Activated naive CD8-positive, alpha-beta T cell treated with anti-CD3 and anti-CD28 coated beads, Interleukin-2, amount 50 U/mL, for 24 hours (primary cell): ENCODE measurements around the gene TREM2.
"Not testable (repeated sequence)": the region's sequence is repeated elsewhere in the genome, so short reads cannot be mapped to it uniquely, and the experiment has no call there.

ENCODE experiments used
- ATAC-seq: fragments of 150-1000 bp; cut with Tn5 transposase; one replicate; pipeline ENCODE4 v1.10.0; 2021
- DNase-seq: peaks from one replicate; pipeline ENCODE4 v3.0.0; 2021
- H3K27ac Mint-ChIP-seq: one replicate; pipeline ENCODE4 v1.8.0; 2021; ENCODE audit warnings: mild to moderate bottlenecking, mixed read lengths
- H3K27me3 Mint-ChIP-seq: one replicate; pipeline ENCODE4 v1.8.0; 2021; ENCODE audit warnings: mixed read lengths
- H3K36me3 Mint-ChIP-seq: one replicate; pipeline ENCODE4 v1.8.0; 2021; ENCODE audit warnings: low read depth, mixed read lengths
- H3K4me1 Mint-ChIP-seq: one replicate; pipeline ENCODE4 v1.8.0; 2021; ENCODE audit warnings: mixed read lengths
- H3K4me3 Mint-ChIP-seq: one replicate; pipeline ENCODE4 v1.8.0; 2021; ENCODE audit warnings: mild to moderate bottlenecking, moderate library complexity, mixed read lengths
- H3K9me3 Mint-ChIP-seq: one replicate; pipeline ENCODE4 v1.8.0; 2021; ENCODE audit warnings: mixed read lengths

TREM2 gene

DNA sequence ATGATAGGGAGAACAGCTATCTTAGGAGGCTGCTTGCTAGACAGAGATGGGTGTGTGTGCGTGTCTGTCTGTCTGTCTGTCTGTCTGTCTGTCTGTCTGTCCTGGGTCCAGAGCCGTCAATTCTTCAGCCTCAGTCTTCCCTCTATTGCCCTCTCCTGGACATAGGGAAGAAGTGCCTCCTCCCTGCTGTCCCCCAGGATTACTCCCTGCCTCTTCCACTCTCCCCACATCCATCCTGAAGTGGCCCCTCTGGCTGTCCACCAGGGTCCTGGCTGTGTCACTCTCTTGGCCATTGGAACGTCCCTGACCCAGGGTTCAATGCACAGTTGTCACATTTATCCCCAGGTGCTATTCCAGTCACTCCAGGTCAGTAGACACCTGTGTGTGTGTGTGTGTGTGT, 27.9 kb upstream of the TREM2 start:
- no peak for DNase-seq

DNA sequence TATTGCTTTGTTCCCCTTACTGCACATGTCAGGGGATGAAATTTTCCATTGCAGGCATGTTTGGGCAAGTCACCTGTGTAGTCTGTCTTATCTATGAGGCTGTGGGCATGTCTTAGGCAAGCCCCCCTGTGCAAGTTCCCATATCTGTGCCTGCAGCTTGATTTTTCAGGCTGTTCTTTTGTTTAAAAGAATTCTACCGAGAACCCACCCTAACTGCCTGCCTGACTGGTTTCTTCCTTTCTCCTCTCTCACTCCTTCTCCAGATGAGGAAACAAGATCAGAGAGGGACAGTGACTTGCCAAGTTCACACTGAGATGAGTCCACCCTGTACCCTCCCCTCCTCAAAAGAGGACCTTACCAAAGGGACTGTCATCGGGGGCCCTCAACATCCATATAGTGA, 27.1 kb upstream of the TREM2 start:
- Mint-ChIP-seq H3K27me3 (no peaks in the 10 kb centered on the region), H3K4me3 (no peak overlapping the region), H3K36me3 (peaks cover 2% of the 10 kb centered on the region), H3K4me1 (peaks cover 17% of the 10 kb centered on the region), H3K27ac (no peak overlapping the region), H3K9me3 (no peaks in the 10 kb centered on the region)
- ATAC-seq = no peak
- DNase-seq = no peak

More for the DNA sequence above, 27.9 kb upstream of the TREM2 start:
- peaks cover 18% of the 10 kb centered on the region for H3K4me1 Mint-ChIP-seq
- no peaks in the 10 kb centered on the region for H3K9me3 Mint-ChIP-seq
- ATAC-seq = no peak
- H3K4me3 Mint-ChIP-seq = no peak overlapping the region
- H3K27ac Mint-ChIP-seq = no peak overlapping the region
- H3K27me3 Mint-ChIP-seq = no peaks in the 10 kb centered on the region
- H3K36me3 Mint-ChIP-seq = peaks cover 3% of the 10 kb centered on the region

DNA sequence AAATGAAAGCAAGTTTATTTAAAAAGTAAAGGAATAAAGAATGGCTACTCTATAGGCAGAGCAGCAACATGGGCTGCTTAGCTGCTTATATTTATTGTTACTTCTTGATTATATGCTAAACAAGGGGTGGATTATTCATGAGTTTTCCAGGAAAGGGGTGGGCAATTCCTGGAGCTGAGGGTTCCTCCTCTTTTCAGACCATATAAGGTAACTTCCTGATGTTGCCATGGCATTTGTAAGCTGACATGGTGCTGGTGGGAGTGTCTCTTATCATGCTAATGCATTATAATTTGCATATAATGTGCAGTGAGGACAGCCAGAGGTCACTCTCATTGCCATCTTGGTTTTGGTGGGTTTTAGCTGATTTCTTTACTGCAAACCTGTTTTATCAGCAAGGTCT, 26.1 kb upstream of the TREM2 start:
- not testable (repeated sequence) for H3K4me3 Mint-ChIP-seq, H3K9me3 Mint-ChIP-seq, H3K27ac Mint-ChIP-seq, DNase-seq, H3K36me3 Mint-ChIP-seq, ATAC-seq, H3K27me3 Mint-ChIP-seq
- H3K4me1 Mint-ChIP-seq = peaks cover 14% of the 10 kb centered on the region

DNA sequence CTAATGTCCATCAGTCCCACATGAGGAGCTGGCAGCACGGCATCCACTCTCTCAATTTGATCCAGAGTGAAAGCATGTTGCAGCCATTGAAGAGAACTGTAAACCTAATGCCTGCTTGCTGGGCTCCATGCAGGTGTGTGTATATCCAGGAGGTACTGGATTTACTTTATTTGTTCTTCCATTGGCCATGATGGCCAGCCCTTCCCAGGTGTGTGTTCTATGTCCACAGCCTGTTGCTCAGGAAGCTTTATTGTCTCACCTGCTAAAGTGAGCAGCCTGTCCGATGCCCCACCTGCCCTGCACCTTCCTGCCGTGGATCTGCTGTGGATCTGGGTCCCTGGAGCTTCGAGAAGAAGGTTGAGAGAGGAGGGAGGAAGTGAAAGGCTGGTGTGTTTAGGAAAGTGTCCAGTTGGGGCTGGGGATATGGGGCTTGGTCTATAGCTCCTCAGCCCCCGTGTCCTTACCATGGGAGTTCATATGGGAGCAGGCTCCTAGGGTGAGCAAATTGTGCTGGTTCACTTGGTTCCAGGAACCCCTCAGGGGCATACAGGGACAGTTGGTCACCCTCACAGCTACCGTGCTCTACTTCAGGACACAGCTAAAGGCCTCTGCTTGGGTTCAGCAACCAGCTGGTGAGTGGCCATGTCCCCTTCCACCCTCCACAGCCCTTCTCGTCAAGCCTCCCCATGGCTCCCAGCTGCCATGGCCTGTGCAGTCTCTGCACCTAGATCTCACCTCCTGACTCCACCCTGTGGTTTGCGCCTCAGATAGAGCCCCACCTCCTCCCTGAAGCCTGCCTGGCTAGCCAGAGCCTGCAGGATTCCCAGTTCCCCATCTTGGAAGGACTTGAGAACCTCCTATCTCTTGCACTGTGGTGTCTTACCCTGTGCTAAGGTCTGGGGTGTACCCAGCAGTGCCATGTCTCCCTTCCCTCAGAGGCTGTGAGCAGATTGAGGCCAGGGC, 25.3 kb upstream of the TREM2 start:
- Mint-ChIP-seq H3K9me3 (no peaks in the 10 kb centered on the region), H3K4me1 (peaks cover 12% of the 10 kb centered on the region), H3K36me3 (no peaks in the 10 kb centered on the region), H3K27me3 (no peaks in the 10 kb centered on the region), H3K4me3 (no peak overlapping the region), H3K27ac (no peak overlapping the region)
- DNase-seq (no peak), ATAC-seq (no peak)

DNA sequence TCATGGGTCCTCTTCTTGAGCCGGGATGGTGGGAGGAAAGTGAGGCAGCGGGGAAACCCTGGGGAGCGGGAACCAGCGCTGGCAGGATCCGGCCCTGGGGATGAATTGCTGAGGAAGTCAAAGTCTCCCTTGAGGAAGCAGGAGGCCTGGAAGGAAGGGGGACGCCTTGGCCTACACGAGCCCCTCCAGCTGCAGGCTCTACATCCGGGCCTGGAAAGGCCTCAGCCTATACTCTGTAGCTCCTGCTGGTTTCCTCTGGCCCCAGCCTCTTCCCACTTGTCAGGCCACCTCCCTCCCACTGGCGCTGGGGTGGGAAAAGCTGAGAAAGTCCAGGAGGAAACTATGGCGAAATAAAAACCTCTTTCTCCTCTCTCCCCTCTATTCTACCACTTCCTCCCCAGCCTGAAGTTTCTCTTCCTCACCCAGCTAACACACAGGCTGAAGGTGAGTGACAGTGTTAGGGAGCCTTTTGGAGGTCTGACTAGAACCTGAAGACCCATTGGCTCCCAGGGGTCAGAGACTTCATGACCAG, 23.2 kb upstream of the TREM2 start:
- H3K4me3 Mint-ChIP-seq = no peak overlapping the region
- no peaks in the 10 kb centered on the region for H3K27me3 Mint-ChIP-seq
- ATAC-seq (no peak), DNase-seq (no peak)
- peaks cover 26% of the 10 kb centered on the region for H3K4me1 Mint-ChIP-seq
- no peaks in the 10 kb centered on the region for H3K9me3 Mint-ChIP-seq
- H3K27ac Mint-ChIP-seq = no peak overlapping the region
- H3K36me3 Mint-ChIP-seq = no peaks in the 10 kb centered on the region

DNA sequence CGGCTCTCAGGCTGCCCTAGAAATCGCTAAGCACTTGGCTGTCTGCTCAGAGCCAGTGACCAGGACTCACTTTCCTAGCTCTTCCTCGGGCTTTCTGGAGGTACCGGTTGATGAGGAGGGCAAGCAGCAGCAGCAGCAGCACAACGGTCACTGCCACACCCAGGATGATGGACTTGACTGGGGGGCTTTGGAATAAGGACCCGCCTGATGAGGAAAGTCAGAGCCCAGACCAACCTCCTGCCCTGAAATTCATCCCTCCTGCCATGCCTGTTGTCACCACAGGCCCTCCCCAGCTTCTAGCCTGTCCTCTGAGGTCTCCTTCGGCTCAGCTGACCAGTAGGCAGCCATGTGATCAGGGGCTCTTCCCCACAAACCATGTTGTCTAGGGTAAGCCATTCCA, 21.8 kb upstream of the TREM2 start:
- Mint-ChIP-seq H3K36me3 (no peaks in the 10 kb centered on the region), H3K27ac (no peak overlapping the region), H3K4me3 (no peak overlapping the region), H3K27me3 (no peaks in the 10 kb centered on the region), H3K4me1 (peaks cover 26% of the 10 kb centered on the region), H3K9me3 (no peaks in the 10 kb centered on the region)
- ATAC-seq (no peak), DNase-seq (no peak)

DNA sequence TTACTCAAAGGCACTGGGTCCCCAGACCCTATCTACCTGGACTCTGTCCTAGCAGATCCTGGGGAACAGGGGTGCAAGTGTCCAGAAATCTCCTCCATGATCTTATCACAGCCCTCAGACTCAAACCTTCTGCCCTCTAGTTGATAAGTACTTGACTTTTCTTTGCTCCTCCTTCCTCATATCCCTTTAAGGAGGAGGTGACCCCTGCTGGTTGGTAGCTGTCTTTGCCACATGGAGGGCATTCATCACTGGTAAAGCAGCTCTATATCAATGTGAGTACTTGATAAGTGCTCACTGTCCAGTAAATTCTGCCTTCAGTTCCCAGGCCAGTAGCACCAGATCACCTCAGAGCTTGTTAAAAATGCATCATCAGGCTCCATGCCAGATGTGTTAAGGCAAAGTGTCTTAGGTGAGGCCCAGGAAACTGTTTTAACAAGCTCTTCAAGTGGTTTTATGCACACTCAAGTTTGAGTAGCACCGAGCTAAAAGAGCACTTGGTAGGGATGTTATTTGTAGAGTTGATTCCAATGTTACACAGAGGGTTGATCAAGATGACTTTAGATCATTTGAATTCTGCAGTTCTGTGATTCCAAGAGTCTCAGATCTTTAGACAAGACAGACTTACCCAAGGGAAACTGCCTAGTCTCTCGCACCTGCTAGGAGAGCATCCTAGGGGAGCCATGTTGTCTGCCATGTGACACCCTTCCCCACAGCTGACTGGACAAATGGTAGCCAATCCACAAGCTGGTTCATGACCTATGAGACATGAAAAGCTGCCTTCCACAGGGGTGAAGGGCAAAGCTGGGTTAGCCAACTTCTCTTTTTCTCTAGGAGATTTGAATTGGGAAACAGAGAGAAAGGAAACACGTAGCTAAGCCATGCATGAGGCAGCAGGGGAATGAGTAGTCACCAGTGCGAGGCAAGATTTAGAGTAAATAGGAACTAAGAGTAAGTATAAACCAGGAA, 19.4 kb upstream of the TREM2 start:
- H3K4me1 Mint-ChIP-seq = peaks cover 21% of the 10 kb centered on the region
- no peaks in the 10 kb centered on the region for H3K36me3 Mint-ChIP-seq
- ATAC-seq = peak; percentile 88
- no peaks in the 10 kb centered on the region for H3K9me3 Mint-ChIP-seq
- no peak overlapping the region for H3K4me3 Mint-ChIP-seq
- no peak overlapping the region for H3K27ac Mint-ChIP-seq
- peak; percentile 19 for DNase-seq
- no peaks in the 10 kb centered on the region for H3K27me3 Mint-ChIP-seq

DNA sequence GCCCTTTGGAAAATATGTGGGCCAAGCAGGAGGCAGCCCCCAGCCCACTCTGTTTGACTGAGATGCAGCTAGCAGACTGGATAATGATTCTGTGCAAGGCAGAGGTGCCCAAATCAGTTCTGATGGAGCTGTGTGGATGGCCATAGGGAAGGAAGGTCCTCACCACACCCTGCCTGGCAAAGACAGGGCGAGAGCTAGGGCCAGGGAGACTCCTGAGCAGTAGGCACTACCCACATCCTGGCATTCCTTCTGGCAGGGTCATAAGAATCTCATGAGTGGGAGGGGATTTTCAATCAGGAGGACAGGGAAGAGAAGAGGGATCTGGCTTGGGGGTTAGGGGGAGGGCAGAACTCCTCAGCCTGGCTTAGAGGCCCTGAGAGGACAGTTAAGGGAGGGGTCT, 18.6 kb upstream of the TREM2 start:
- Mint-ChIP-seq H3K4me3 (no peak overlapping the region), H3K9me3 (no peaks in the 10 kb centered on the region), H3K4me1 (peaks cover 21% of the 10 kb centered on the region), H3K36me3 (no peaks in the 10 kb centered on the region), H3K27ac (no peak overlapping the region), H3K27me3 (no peaks in the 10 kb centered on the region)
- DNase-seq (no peak), ATAC-seq (no peak)

DNA sequence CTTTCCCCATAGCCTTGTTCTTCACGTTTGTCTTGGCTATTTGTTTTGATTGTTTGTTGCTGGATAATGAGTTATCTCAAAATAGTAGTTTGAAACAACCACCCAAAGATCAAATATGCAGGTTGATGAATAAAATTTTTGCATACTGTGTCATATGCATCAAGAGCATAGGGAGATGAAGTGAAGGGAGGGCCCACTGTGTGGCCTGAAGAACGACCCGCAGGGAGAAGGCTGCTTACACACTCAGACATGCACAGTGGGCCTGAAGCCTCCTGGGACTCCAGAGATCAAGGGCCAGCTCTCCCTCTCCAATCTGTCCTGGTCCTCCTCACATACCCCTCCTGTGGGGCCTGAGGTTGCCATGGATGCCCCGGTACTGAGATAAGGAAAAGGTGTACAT, 16.2 kb upstream of the TREM2 start:
- DNase-seq = no peak
- peaks cover 16% of the 10 kb centered on the region for H3K4me1 Mint-ChIP-seq
- no peaks in the 10 kb centered on the region for H3K27me3 Mint-ChIP-seq
- no peaks in the 10 kb centered on the region for H3K9me3 Mint-ChIP-seq
- H3K36me3 Mint-ChIP-seq = no peaks in the 10 kb centered on the region
- ATAC-seq = no peak
- no peak overlapping the region for H3K4me3 Mint-ChIP-seq
- H3K27ac Mint-ChIP-seq = no peak overlapping the region

DNA sequence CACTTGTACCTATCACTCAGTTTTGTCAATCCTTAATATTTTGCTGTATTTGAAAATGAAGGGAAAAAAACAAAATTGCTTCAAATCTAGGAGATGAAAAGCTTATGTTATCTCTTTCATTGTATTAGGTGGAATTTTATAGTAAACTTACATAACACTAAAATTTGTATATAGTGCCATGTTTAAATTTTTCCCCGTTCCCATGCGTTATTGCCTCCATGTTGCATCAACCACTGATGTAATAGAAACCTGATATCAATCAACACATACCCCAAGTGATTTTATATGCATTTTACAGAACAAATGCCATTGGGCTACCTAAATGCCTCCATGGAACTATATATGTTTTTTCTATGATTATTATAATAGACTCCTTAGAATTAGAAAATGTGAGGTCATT, 14.8 kb upstream of the TREM2 start:
- Mint-ChIP-seq H3K27ac (no peak overlapping the region), H3K9me3 (no peaks in the 10 kb centered on the region), H3K36me3 (no peaks in the 10 kb centered on the region), H3K4me3 (no peak overlapping the region), H3K4me1 (peaks cover 10% of the 10 kb centered on the region), H3K27me3 (no peaks in the 10 kb centered on the region)
- DNase-seq (no peak), ATAC-seq (no peak)

DNA sequence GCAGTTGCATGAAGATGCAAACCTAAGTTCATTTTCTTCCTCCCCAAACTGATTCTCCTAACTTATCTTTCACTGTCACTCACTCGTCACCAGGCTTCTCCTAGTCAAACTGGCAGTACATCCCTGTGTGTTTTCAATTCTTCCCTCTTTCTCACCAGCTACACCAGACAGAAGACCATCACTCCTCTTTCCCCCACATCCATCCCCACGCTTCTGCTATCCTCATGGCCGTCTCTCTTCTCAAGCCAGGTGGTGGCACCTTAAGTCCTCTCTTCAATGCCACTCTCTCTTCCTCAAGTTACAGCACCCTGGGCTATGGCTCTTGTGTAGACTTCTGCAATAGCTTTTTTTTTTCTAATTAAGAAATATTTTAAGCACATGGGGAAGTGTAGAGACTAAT, 14.4 kb upstream of the TREM2 start:
- Mint-ChIP-seq H3K27me3 (no peaks in the 10 kb centered on the region), H3K27ac (no peak overlapping the region), H3K36me3 (no peaks in the 10 kb centered on the region), H3K9me3 (no peaks in the 10 kb centered on the region), H3K4me1 (peaks cover 6% of the 10 kb centered on the region), H3K4me3 (no peak overlapping the region)
- DNase-seq (no peak), ATAC-seq (no peak)

DNA sequence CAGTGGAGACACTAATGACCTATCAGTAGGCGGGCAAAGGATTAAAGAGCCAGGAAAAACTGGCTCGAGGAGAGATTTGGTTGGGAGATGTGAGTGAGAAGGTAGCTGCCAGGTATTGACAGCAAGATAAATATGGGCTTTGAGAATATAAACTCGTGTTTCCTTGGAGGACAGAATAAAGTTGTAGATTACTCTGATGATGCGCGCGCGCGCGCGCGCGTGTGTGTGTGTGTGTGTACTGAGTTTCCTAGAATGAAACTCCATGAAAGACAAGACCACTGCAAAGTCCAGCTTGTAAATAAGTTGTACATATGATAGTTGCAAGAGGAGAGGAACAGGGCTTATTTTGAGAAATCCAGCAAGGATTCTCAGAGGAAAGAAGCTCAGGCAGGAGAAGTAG, 13.3 kb upstream of the TREM2 start:
- H3K36me3 Mint-ChIP-seq = no peaks in the 10 kb centered on the region
- ATAC-seq = no peak
- H3K4me1 Mint-ChIP-seq = no peaks in the 10 kb centered on the region

DNA sequence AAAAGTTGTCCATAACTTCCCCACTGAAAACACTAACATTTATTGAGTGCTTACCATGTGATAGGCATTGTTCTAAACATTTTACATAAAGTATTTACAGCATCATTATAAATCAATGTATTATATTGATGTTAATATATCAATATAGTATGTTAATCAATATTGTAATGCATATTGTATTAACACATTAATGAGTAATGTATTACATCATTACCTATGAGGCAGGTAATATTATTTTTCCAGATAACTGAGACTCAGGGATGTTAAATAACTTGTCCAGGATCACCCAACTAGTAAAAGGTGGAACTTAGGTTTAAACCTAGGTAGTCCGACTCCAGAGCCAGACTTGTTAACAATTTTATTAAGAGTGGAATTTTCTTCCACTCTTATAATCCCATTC, 12.2 kb upstream of the TREM2 start:
- Mint-ChIP-seq H3K4me1 (no peaks in the 10 kb centered on the region), H3K9me3 (no peaks in the 10 kb centered on the region), H3K4me3 (no peak overlapping the region), H3K27ac (no peak overlapping the region), H3K27me3 (no peaks in the 10 kb centered on the region), H3K36me3 (no peaks in the 10 kb centered on the region)
- ATAC-seq = no peak
- no peak for DNase-seq

More for the DNA sequence above, 13.3 kb upstream of the TREM2 start:
- no peaks in the 10 kb centered on the region for H3K9me3 Mint-ChIP-seq
- DNase-seq = no peak
- no peaks in the 10 kb centered on the region for H3K27me3 Mint-ChIP-seq
- H3K27ac Mint-ChIP-seq = no peak overlapping the region
- no peak overlapping the region for H3K4me3 Mint-ChIP-seq

DNA sequence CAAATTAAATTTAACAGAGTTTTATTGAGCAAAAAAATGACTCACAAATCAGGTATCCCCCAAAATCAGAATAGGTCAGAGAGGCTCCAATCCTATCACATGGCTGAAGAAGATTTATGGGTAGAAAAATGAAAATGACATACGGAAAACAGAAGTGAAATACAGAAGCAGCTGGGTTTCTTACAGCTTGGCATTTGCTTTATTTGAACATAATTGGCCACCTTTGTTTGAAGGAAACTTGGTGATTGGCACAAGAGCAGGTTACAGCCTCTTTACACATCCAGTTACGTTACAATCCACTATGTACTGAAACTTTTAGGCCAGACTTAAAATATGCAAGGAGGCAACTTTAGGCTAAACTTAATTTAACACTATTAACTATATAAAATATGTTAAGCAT, 11.7 kb upstream of the TREM2 start:
- no peaks in the 10 kb centered on the region for H3K36me3 Mint-ChIP-seq
- ATAC-seq = no peak
- no peak overlapping the region for H3K27ac Mint-ChIP-seq
- DNase-seq = no peak
- no peaks in the 10 kb centered on the region for H3K9me3 Mint-ChIP-seq
- H3K4me1 Mint-ChIP-seq = no peaks in the 10 kb centered on the region
- H3K4me3 Mint-ChIP-seq = no peak overlapping the region
- H3K27me3 Mint-ChIP-seq = no peaks in the 10 kb centered on the region
